K562 (cell line): ENCODE measurements around the gene MARS1. TPM values are rescaled to one million over a fixed set of nuclear protein-coding genes. Genes with fewer than 3 reads are reported as not detected.

Experiments used
- ATAC-seq: fragments of 200-7000 bp; cut with Tn5 transposase; 3 replicates; pipeline ENCODE4 v1.9.1; 2020; ENCODE audit warnings: moderate library complexity
- BruUV-seq: library from RNA; stranded (reverse); fragments of 400-500 nt; replicated peaks from 2 replicates; lab custom pipeline; 2021; lab: Mats Ljungman, UMichigan
- CTCF ChIA-PET: fragments of 300-600 bp; formaldehyde crosslinking; extraction: SDS; loops from one replicate; lab custom pipeline; 2021; ENCODE audit warnings: low intra/inter-chr PET ratio; lab: Yijun Ruan, JAX
- POLR2A ChIA-PET: fragments of 300-600, 350-650 bp; sonication (Branson Sonifier 250); formaldehyde crosslinking; extraction: SDS; loops from one replicate; lab custom pipeline; 2021; ENCODE audit warnings: antibody characterized with exemption, inconsistent platforms; lab: Yijun Ruan, JAX
- DNase-seq, 4 experiments: peaks; one replicate each; pipeline versions ENCODE4 v3.0.0 to v3.0.0-alpha.2; 2011 to 2018; ENCODE audit warnings: low spot score in 3 of 4, mixed read lengths in 3 of 4; ENCODE audit errors: extremely low read depth in 1 of 4
- FAIRE-seq: peaks from 2 replicates; lab custom pipeline; 2011; peaks lifted over from hg19 to GRCh38; lab: Jason Lieb, UNC
- H2AFZ ChIP-seq: 2 replicates; pipeline ENCODE4 v1.6.0; 2011; ENCODE audit warnings: low read depth, low read length, control low read depth, inconsistent platforms
- H3K27ac ChIP-seq: fragments of 200-600 bp; 3 replicates; pipeline ENCODE4 v1.8.0; 2011; ENCODE audit warnings: low read depth, mild to moderate bottlenecking, control low read depth, inconsistent platforms, low read length, moderate library complexity, mixed read lengths; ENCODE audit errors: extremely low read depth
- H3K27me3 ChIP-seq, 2 experiments: fragments of 300-600 bp in 1 of 2; 2 replicates in 1 of 2; 3 replicates in 1 of 2; pipeline versions ENCODE4 v1.6.0 to v1.8.0; 2011; ENCODE audit warnings: inconsistent platforms in 2 of 2, low read length in 2 of 2, mild to moderate bottlenecking in 1 of 2, mixed read lengths in 1 of 2, moderate library complexity in 1 of 2; ENCODE audit not compliant: control insufficient read depth in 2 of 2, insufficient read depth in 2 of 2
- H3K36me3 ChIP-seq: fragments of 300-600 bp; 3 replicates; pipeline ENCODE4 v1.8.0; 2011; ENCODE audit warnings: mild to moderate bottlenecking, low read length, inconsistent platforms; ENCODE audit not compliant: control insufficient read depth, insufficient read depth
- H3K4me1 ChIP-seq, 2 experiments: fragments of 200-600 bp in 1 of 2; replicated peaks in 1 of 2; 2 replicates in 1 of 2; 3 replicates in 1 of 2; pipeline versions ENCODE4 v1.5.1 to v1.8.0; 2011; ENCODE audit warnings: inconsistent platforms in 2 of 2, low read length in 2 of 2, mild to moderate bottlenecking in 1 of 2, mixed read lengths in 1 of 2, moderate library complexity in 1 of 2; ENCODE audit not compliant: control insufficient read depth in 2 of 2, insufficient read depth in 2 of 2
- H3K4me2 ChIP-seq: 2 replicates; pipeline ENCODE4 v1.6.1; 2011; ENCODE audit warnings: low read length, control low read depth, inconsistent platforms, mixed read lengths; ENCODE audit not compliant: insufficient read depth
- H3K4me3 ChIP-seq: fragments of 200-600 bp; sonication (generic), shearing (Covaris generic); 2 replicates; pipeline ENCODE4 v1.5.1; 2016; ENCODE audit warnings: control low read depth, inconsistent platforms
- H3K79me2 ChIP-seq: fragments of 200-600 bp; 3 replicates; pipeline ENCODE4 v1.8.0; 2011; ENCODE audit warnings: low read length, inconsistent platforms; ENCODE audit not compliant: control insufficient read depth, insufficient read depth
- H3K9ac ChIP-seq, 2 experiments: 2 replicates each; pipeline versions ENCODE4 v1.6.0 to v1.6.1; 2011; ENCODE audit warnings: low read depth in 2 of 2, low read length in 2 of 2, control low read depth in 1 of 2, inconsistent platforms in 1 of 2, mild to moderate bottlenecking in 1 of 2, mixed read lengths in 1 of 2; ENCODE audit not compliant: insufficient read depth in 1 of 2
- H3K9me1 ChIP-seq: one replicate; pipeline ENCODE4 v1.6.0; 2011; ENCODE audit warnings: inconsistent platforms, mild to moderate bottlenecking, low read length, moderate library complexity; ENCODE audit not compliant: control insufficient read depth, insufficient read depth
- H3K9me3 ChIP-seq: replicated peaks from 2 replicates; pipeline ENCODE4 v1.5.1; 2011; ENCODE audit warnings: low read depth, low read length, inconsistent platforms; ENCODE audit not compliant: control insufficient read depth, insufficient read depth
- H4K20me1 ChIP-seq: replicated peaks from 2 replicates; pipeline ENCODE4 v1.6.1; 2011; ENCODE audit warnings: low read length, inconsistent platforms, mixed read lengths; ENCODE audit not compliant: control insufficient read depth, insufficient read depth
- DMBX1 ChIP-seq: fragments of 250-450 bp; sonication (Bioruptor Pico); IDR thresholded peaks from 2 replicates; pipeline ENCODE4 v1.8.0; 2022; ENCODE audit warnings: inconsistent platforms, mild to moderate bottlenecking, moderate library complexity, borderline replicate concordance
- EHMT2 ChIP-seq: fragments of 450-650 bp; IDR thresholded peaks from 2 replicates; pipeline ENCODE4 v1.6.1; 2018; ENCODE audit warnings: antibody characterized with exemption
- ETV5 ChIP-seq: sonication (generic); formaldehyde crosslinking; IDR thresholded peaks from 2 replicates; pipeline ENCODE4 v1.4.0; 2020; ENCODE audit warnings: low read depth, mild to moderate bottlenecking, missing genetic modification reagents
- LCOR ChIP-seq: sonication (generic); formaldehyde crosslinking; IDR thresholded peaks from 2 replicates; pipeline ENCODE4 v1.8.0; 2022; ENCODE audit warnings: mild to moderate bottlenecking, missing genetic modification reagents
- MLX ChIP-seq, 2 experiments: fragments of 450-650 bp in 1 of 2; sonication (generic) in 1 of 2; formaldehyde crosslinking; conservative IDR thresholded peaks; 2 replicates each; pipeline versions ENCODE4 v1.4.0 to v1.8.1; 2020 to 2022; ENCODE audit warnings: mild to moderate bottlenecking in 1 of 2, missing genetic modification reagents in 1 of 2
- MTA1 ChIP-seq: fragments of 450-650 bp; IDR thresholded peaks from 2 replicates; pipeline ENCODE4 v1.6.1; 2017; ENCODE audit warnings: borderline replicate concordance
- POLR3A ChIP-seq: IDR thresholded peaks from 2 replicates; pipeline ENCODE4 v1.6.1; 2011; ENCODE audit warnings: borderline replicate concordance, mild to moderate bottlenecking, moderate library complexity; ENCODE audit not compliant: insufficient read length, insufficient read depth; ENCODE audit errors: extremely low read depth
- STAT5B ChIP-seq: fragments of 250-450 bp; sonication (Bioruptor Pico); IDR thresholded peaks from 2 replicates; pipeline ENCODE4 v1.8.0; 2021; ENCODE audit warnings: mild to moderate bottlenecking, inconsistent platforms
- TRIM28 ChIP-seq: fragments of 450-650 bp; IDR thresholded peaks from 2 replicates; pipeline ENCODE4 v1.6.1; 2017
- XRCC5 ChIP-seq: fragments of 200-400 bp; formaldehyde crosslinking; IDR thresholded peaks from 2 replicates; pipeline ENCODE4 v1.6.1; 2017; ENCODE audit warnings: low read depth, mild to moderate bottlenecking, low read length
- ZBTB7A ChIP-seq: IDR thresholded peaks from 2 replicates; pipeline ENCODE4 v1.6.1; 2011; ENCODE audit warnings: low read depth, mild to moderate bottlenecking, low read length, moderate library complexity, borderline replicate concordance; ENCODE audit not compliant: control insufficient read depth
- ZFP36 ChIP-seq: fragments of 150-350 bp; IDR thresholded peaks from 2 replicates; pipeline ENCODE4 v1.6.1; 2018; ENCODE audit warnings: low read length, low read depth; ENCODE audit not compliant: partially characterized antibody
- ZNF395 ChIP-seq: fragments of 200-800 bp; sonication (Bioruptor generic); IDR thresholded peaks from 2 replicates; pipeline ENCODE4 v1.6.1; 2017; ENCODE audit warnings: missing genetic modification characterization, missing compliant biosample characterization
- ZNF780A ChIP-seq: fragments of 250-450 bp; sonication (Bioruptor Pico); IDR thresholded peaks from 2 replicates; pipeline ENCODE4 v1.5.0; 2021; ENCODE audit warnings: mild to moderate bottlenecking
- WGBS: fragments of 100-300 bp; shearing (Covaris generic); methylation state at CpG from one replicate; pipeline ENCODE4 v1.1.6; 2016; ENCODE audit warnings: low coverage, mixed read lengths; ENCODE audit not compliant: insufficient coverage; ENCODE audit errors: missing lambda C conversion rate; 5-methylcytosine and 5-hydroxymethylcytosine counted together
- in situ Hi-C: fragments of 300-500 bp; cut with MboI; formaldehyde crosslinking; loops from 4 replicates; pipeline ENCODE4 v1.15.0; 2018; ENCODE audit warnings: inconsistent platforms, mixed read lengths
- intact Hi-C: fragments of 100-400 bp; cut with micrococcal nuclease; formaldehyde crosslinking; loops from 2 replicates; pipeline ENCODE4 v1.14.2; 2022
- polyA plus RNA-seq, 8 experiments: library from polyadenylated mRNA; depleted of rRNA in 4 of 8; stranded (reverse) in 5 of 8; unstranded in 3 of 8; fragments of >200 nt; fragmentation: Nextera tagmentation in 2 of 8; fragmentation: Illumina TruSeq in 1 of 8; extraction: Ambion mirVana in 2 of 8; extraction: Trizol in 1 of 8; gene quantifications; 2 replicates each; pipeline versions ENCODE4 v1.2.1 to v1.2.3, GENCODE V29; 2011 to 2014; ENCODE audit warnings: inconsistent platforms in 1 of 8, missing spikeins in 1 of 8
- total RNA-seq, 7 experiments: library from RNA; depleted of rRNA in 6 of 7; stranded (reverse); fragments of >200 nt in 6 of 7; fragmentation: Illumina TruSeq in 2 of 7; extraction: Trizol in 2 of 7; gene quantifications; 2 replicates each; pipeline versions ENCODE4 v1.2.1 to v1.2.3, GENCODE V29; 2011 to 2021; ENCODE audit warnings: low replicate concordance in 1 of 7
- TF ChIP-seq, protein P1 (sequence below), 2 experiments: IDR thresholded peaks in 1 of 2; conservative IDR thresholded peaks in 1 of 2; 2 replicates each; pipeline ENCODE4 v1.6.1; 2016; ENCODE audit warnings: low read depth in 2 of 2, mild to moderate bottlenecking in 1 of 2, missing compliant biosample characterization in 1 of 2, missing genetic modification characterization in 1 of 2, moderate library complexity in 1 of 2
- TF ChIP-seq, protein P2 (sequence below): fragments of 250-450 bp; sonication (Bioruptor Pico); IDR thresholded peaks from 2 replicates; pipeline ENCODE4 v1.9.0; 2021; ENCODE audit warnings: mild to moderate bottlenecking, inconsistent platforms

The MARS1 gene
- total and polyA plus RNA-seq, 9 of the 15 experiments (the other 6 are each of a cell fraction or from before 2014, with no cell fraction given), result 117 to 382 (median 220) TPM

DNA sequence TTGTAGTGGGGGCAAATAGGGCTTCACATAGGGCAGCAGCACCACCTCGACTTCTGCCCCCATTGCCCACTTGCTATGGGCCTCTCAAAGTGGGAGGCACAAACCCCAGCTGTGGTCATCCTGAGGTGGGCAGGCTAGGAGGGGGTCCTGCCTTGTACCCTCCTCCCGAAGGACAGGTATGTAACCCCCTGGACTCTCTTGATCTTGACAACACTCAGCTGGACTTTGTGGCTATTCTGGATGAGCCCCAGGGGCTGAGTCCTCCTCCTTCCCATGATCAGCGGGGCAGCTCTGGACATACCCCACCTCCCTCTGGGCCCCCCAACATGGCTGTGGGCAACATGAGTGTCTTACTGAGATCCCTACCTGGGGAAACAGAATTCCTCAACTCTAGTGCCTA is 16.2 kb upstream of the MARS1 start:
- ChIA-PET POLR2A (interaction anchor here (0.7 to 1.1 kb wide), 6 partner anchors 9 to 13 kb away, joined by 3 to 4 read pairs (median 4); no protein-coding TSS in a partner anchor), CTCF (no interaction called here)
- 12% methylated on average over 3 of the region's 3 CpGs for WGBS
- Histone ChIP-seq H3K9me3 (no peaks in the 10 kb centered on the region), H3K36me3 (no peaks in the 10 kb centered on the region), H2AFZ (no peak overlapping the region), H3K4me3 (no peak overlapping the region), H3K9ac (no peak overlapping the region), H3K27me3 (peaks cover 14 to 40% of the 10 kb centered on the region in 2 experiments; a peak in 4 of 5 replicates), H3K27ac (no peak overlapping the region), H3K4me1 (peaks cover 19 to 31% of the 10 kb centered on the region in 2 experiments), H4K20me1 (no peaks in the 10 kb centered on the region), H3K79me2 (no peaks in the 10 kb centered on the region), H3K9me1 (no peaks in the 10 kb centered on the region), H3K4me2 (no peak overlapping the region)
- FAIRE-seq (no peak), ATAC-seq (no peak), DNase-seq (no peak)
- intact Hi-C loops, result no loop called here
- no TSS peak for BruUV-seq
- in situ Hi-C loops, result no loop called here
- TF ChIP-seq, protein P1, sequence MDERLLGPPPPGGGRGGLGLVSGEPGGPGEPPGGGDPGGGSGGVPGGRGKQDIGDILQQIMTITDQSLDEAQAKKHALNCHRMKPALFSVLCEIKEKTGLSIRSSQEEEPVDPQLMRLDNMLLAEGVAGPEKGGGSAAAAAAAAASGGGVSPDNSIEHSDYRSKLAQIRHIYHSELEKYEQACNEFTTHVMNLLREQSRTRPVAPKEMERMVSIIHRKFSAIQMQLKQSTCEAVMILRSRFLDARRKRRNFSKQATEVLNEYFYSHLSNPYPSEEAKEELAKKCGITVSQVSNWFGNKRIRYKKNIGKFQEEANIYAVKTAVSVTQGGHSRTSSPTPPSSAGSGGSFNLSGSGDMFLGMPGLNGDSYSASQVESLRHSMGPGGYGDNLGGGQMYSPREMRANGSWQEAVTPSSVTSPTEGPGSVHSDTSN (CRISPR knock-in tag; IDR thresholded peaks at IDR 0.05; ENCODE audit: low read depth), result no peak
- TF ChIP-seq, protein P1 (tag; conservative IDR thresholded peaks at IDR 0.05; ENCODE audit: low read depth), result no peak
- TF ChIP-seq LCOR, result no peak
- TF ChIP-seq DMBX1 (CRISPR knock-in tag), result no peak
- no peak for TF ChIP-seq ETV5 (CRISPR knock-in tag)
- no peak for TF ChIP-seq EHMT2
- TF ChIP-seq POLR3A, result no peak
- TF ChIP-seq, protein P2, sequence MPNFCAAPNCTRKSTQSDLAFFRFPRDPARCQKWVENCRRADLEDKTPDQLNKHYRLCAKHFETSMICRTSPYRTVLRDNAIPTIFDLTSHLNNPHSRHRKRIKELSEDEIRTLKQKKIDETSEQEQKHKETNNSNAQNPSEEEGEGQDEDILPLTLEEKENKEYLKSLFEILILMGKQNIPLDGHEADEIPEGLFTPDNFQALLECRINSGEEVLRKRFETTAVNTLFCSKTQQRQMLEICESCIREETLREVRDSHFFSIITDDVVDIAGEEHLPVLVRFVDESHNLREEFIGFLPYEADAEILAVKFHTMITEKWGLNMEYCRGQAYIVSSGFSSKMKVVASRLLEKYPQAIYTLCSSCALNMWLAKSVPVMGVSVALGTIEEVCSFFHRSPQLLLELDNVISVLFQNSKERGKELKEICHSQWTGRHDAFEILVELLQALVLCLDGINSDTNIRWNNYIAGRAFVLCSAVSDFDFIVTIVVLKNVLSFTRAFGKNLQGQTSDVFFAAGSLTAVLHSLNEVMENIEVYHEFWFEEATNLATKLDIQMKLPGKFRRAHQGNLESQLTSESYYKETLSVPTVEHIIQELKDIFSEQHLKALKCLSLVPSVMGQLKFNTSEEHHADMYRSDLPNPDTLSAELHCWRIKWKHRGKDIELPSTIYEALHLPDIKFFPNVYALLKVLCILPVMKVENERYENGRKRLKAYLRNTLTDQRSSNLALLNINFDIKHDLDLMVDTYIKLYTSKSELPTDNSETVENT (CRISPR knock-in tag), result no peak
- no peak for TF ChIP-seq XRCC5
- no peak for TF ChIP-seq STAT5B
- no peak for TF ChIP-seq MTA1
- TF ChIP-seq ZNF780A (CRISPR knock-in tag), result no peak
- no peak for TF ChIP-seq ZNF395 (CRISPR knock-in tag)
- TF ChIP-seq MLX (CRISPR knock-in tag; conservative IDR thresholded peaks at IDR 0.05), result no peak
- no peak for TF ChIP-seq ZBTB7A
- no peak for TF ChIP-seq ZFP36
- no peak for TF ChIP-seq TRIM28
